ENCODE data around the gene YKT6.
A peak's percentile ranks its signal among the peaks of the same experiment; 100 is the strongest.
"Not testable (repeated sequence)": the region's sequence is repeated elsewhere in the genome, so short reads cannot be mapped to it uniquely, and the experiment has no call there.

Gene YKT6

GRCh38 chr7:44200699-44201461 lies at the start of gene YKT6:
Gene YKT6 (plus strand): TSS chr7:44200978. CDS start chr7:44201136, 158 bp downstream.
- peak; percentile 96 to 97 (median 96) for DNase-seq

GRCh38 chr7:44151956-44152355 lies 48.8 kb upstream of the YKT6 start:
- DNase-seq = no peak

- no peak for DNase-seq
These were observed 47.5 kb upstream of the YKT6 start for GRCh38 chr7:44152971-44153947.

- no peak for DNase-seq
These were observed 46.8 kb upstream of the YKT6 start for GRCh38 chr7:44153948-44154335.

- no peak for DNase-seq
These were observed 46.1 kb upstream of the YKT6 start for GRCh38 chr7:44154703-44155102.

- no peak for DNase-seq
These were observed 45.3 kb upstream of the YKT6 start for GRCh38 chr7:44155191-44156185.

- no peak for DNase-seq
These were observed 44.2 kb upstream of the YKT6 start for GRCh38 chr7:44156453-44157010.

- DNase-seq = no peak
These were observed 43.4 kb upstream of the YKT6 start for GRCh38 chr7:44157116-44158080.

GRCh38 chr7:44158096-44158872 lies 42.5 kb upstream of the YKT6 start:
- no peak for DNase-seq

- DNase-seq = no peak
These were observed 41.7 kb upstream of the YKT6 start for GRCh38 chr7:44158873-44159631.

- DNase-seq = no peak
These were observed 40.8 kb upstream of the YKT6 start for GRCh38 chr7:44159824-44160630.

- DNase-seq = no peak
These were observed 39.4 kb upstream of the YKT6 start for GRCh38 chr7:44161371-44161770.

- DNase-seq = no peak
These were observed 38.6 kb upstream of the YKT6 start for GRCh38 chr7:44162179-44162578.

- DNase-seq = no peak
These were observed 37.9 kb upstream of the YKT6 start for GRCh38 chr7:44162785-44163395.

GRCh38 chr7:44163591-44163990 lies 37.2 kb upstream of the YKT6 start:
- DNase-seq = no peak

GRCh38 chr7:44167920-44168319 lies 32.9 kb upstream of the YKT6 start:
- DNase-seq = peak; percentile 24 to 42 (median 42)

GRCh38 chr7:44171901-44172300 lies 28.9 kb upstream of the YKT6 start:
- DNase-seq = not testable (repeated sequence)

GRCh38 chr7:44172352-44172751 lies 28.4 kb upstream of the YKT6 start:
- DNase-seq = no peak

Measured in suppressor macrophage treated with lipopolysaccharide for 1 hour (primary cell).